SH-SY5Y (cell line): ENCODE measurements around the gene ALPI.

Experiments
- GATA2 ChIP-seq: IDR thresholded peaks from 2 replicates; pipeline ENCODE4 v1.6.1; 2011; ENCODE audit warnings: mild to moderate bottlenecking, low read depth, low read length
- GATA3 ChIP-seq: IDR thresholded peaks from 2 replicates; pipeline ENCODE4 v1.6.1; 2011; ENCODE audit warnings: low read depth, mild to moderate bottlenecking, low read length, moderate library complexity

GRCh38 chr2:232457121-232458011, 1.4 kb downstream of the ALPI start:
- TF ChIP-seq GATA2 (no peak), GATA3 (no peak)
